Activated CD4-positive, alpha-beta T cell treated with anti-CD3 and anti-CD28 coated beads, Interleukin-2, Interleukin-4, amounts not matched to agents 100 ng/mL and 50 ng/mL, durations not matched to agents 16 hours and 8 hours (primary cell): ENCODE measurements around the gene MYH15.

Source experiments
- DNase-seq: peaks from one replicate; pipeline ENCODE4 v3.0.0-alpha.2; 2020; ENCODE audit warnings: low spot score

Gene MYH15

DNA sequence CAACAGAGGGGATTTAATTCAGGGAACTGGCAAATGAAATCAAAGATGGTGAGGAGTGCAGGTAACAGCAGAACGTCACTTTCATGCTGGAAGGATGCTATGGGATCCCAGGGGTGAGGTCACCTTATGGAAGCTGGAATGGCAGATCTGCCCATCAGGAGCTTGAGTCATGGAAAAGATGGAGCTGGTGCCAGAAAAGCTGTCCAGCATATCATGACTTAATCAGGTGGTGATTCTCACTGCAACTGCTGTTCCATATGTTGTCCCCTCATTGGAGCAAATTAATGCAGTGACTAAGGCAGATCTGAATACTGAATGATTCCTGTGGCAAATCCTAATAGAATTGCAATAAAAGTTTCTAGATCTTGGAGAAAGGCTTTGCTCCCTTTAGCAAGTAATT is 175.7 kb downstream of the MYH15 start:
- DNase-seq, result no peak

GRCh38 chr3:108333961-108334360 is 176.4 kb downstream of the MYH15 start:
- DNase-seq, result no peak

DNA sequence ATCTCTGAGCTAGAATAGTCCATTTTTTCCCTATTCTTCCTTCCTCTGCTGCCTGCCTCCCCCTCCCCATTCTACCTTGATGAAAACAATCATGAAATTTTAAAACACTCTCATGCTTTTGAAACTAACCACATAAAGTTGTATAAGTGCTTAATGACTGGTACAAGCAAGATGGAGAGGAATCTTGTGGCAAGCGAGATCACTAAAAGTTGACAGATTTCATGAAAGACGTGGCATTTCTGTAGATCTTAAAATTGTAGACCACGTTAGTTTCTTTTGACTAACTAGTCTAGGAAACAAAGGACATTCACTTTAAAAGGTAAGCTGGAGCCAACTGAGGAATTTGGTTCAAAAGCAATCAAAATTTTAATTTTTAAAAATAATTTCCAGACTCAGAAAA is 178.6 kb downstream of the MYH15 start:
- DNase-seq, result peak; percentile 34
